K562 (cell line): Measurements from ENCODE around the gene OLIG2. TPM values are rescaled to one million over a fixed set of nuclear protein-coding genes. Genes with fewer than 3 reads are reported as not detected.

Source experiments
- ATAC-seq: fragments of 200-7000 bp; cut with Tn5 transposase; 3 replicates; pipeline ENCODE4 v1.9.1; 2020; ENCODE audit warnings: moderate library complexity
- BruUV-seq: library from RNA; stranded (reverse); fragments of 400-500 nt; replicated peaks from 2 replicates; lab custom pipeline; 2021; lab: Mats Ljungman, UMichigan
- CTCF ChIA-PET: fragments of 300-600 bp; formaldehyde crosslinking; extraction: SDS; loops from one replicate; lab custom pipeline; 2021; ENCODE audit warnings: low intra/inter-chr PET ratio; lab: Yijun Ruan, JAX
- POLR2A ChIA-PET: fragments of 300-600, 350-650 bp; sonication (Branson Sonifier 250); formaldehyde crosslinking; extraction: SDS; loops from one replicate; lab custom pipeline; 2021; ENCODE audit warnings: antibody characterized with exemption, inconsistent platforms; lab: Yijun Ruan, JAX
- DNase-seq, 4 experiments: peaks; one replicate each; pipeline versions ENCODE4 v3.0.0 to v3.0.0-alpha.2; 2011 to 2018; ENCODE audit warnings: low spot score in 3 of 4, mixed read lengths in 3 of 4; ENCODE audit errors: extremely low read depth in 1 of 4
- FAIRE-seq: peaks from 2 replicates; lab custom pipeline; 2011; peaks lifted over from hg19 to GRCh38; lab: Jason Lieb, UNC
- H2AFZ ChIP-seq: 2 replicates; pipeline ENCODE4 v1.6.0; 2011; ENCODE audit warnings: low read depth, low read length, control low read depth, inconsistent platforms
- H3K27ac ChIP-seq: fragments of 200-600 bp; 3 replicates; pipeline ENCODE4 v1.8.0; 2011; ENCODE audit warnings: low read depth, mild to moderate bottlenecking, control low read depth, inconsistent platforms, low read length, moderate library complexity, mixed read lengths; ENCODE audit errors: extremely low read depth
- H3K27me3 ChIP-seq, 2 experiments: fragments of 300-600 bp in 1 of 2; 2 replicates in 1 of 2; 3 replicates in 1 of 2; pipeline versions ENCODE4 v1.6.0 to v1.8.0; 2011; ENCODE audit warnings: inconsistent platforms in 2 of 2, low read length in 2 of 2, mild to moderate bottlenecking in 1 of 2, mixed read lengths in 1 of 2, moderate library complexity in 1 of 2; ENCODE audit not compliant: control insufficient read depth in 2 of 2, insufficient read depth in 2 of 2
- H3K36me3 ChIP-seq: fragments of 300-600 bp; 3 replicates; pipeline ENCODE4 v1.8.0; 2011; ENCODE audit warnings: mild to moderate bottlenecking, low read length, inconsistent platforms; ENCODE audit not compliant: control insufficient read depth, insufficient read depth
- H3K4me1 ChIP-seq, 2 experiments: fragments of 200-600 bp in 1 of 2; replicated peaks in 1 of 2; 2 replicates in 1 of 2; 3 replicates in 1 of 2; pipeline versions ENCODE4 v1.5.1 to v1.8.0; 2011; ENCODE audit warnings: inconsistent platforms in 2 of 2, low read length in 2 of 2, mild to moderate bottlenecking in 1 of 2, mixed read lengths in 1 of 2, moderate library complexity in 1 of 2; ENCODE audit not compliant: control insufficient read depth in 2 of 2, insufficient read depth in 2 of 2
- H3K4me2 ChIP-seq: 2 replicates; pipeline ENCODE4 v1.6.1; 2011; ENCODE audit warnings: low read length, control low read depth, inconsistent platforms, mixed read lengths; ENCODE audit not compliant: insufficient read depth
- H3K4me3 ChIP-seq: fragments of 200-600 bp; sonication (generic), shearing (Covaris generic); 2 replicates; pipeline ENCODE4 v1.5.1; 2016; ENCODE audit warnings: control low read depth, inconsistent platforms
- H3K79me2 ChIP-seq: fragments of 200-600 bp; 3 replicates; pipeline ENCODE4 v1.8.0; 2011; ENCODE audit warnings: low read length, inconsistent platforms; ENCODE audit not compliant: control insufficient read depth, insufficient read depth
- H3K9ac ChIP-seq, 2 experiments: 2 replicates each; pipeline versions ENCODE4 v1.6.0 to v1.6.1; 2011; ENCODE audit warnings: low read depth in 2 of 2, low read length in 2 of 2, control low read depth in 1 of 2, inconsistent platforms in 1 of 2, mild to moderate bottlenecking in 1 of 2, mixed read lengths in 1 of 2; ENCODE audit not compliant: insufficient read depth in 1 of 2
- H3K9me1 ChIP-seq: one replicate; pipeline ENCODE4 v1.6.0; 2011; ENCODE audit warnings: inconsistent platforms, mild to moderate bottlenecking, low read length, moderate library complexity; ENCODE audit not compliant: control insufficient read depth, insufficient read depth
- H3K9me3 ChIP-seq: replicated peaks from 2 replicates; pipeline ENCODE4 v1.5.1; 2011; ENCODE audit warnings: low read depth, low read length, inconsistent platforms; ENCODE audit not compliant: control insufficient read depth, insufficient read depth
- H4K20me1 ChIP-seq: replicated peaks from 2 replicates; pipeline ENCODE4 v1.6.1; 2011; ENCODE audit warnings: low read length, inconsistent platforms, mixed read lengths; ENCODE audit not compliant: control insufficient read depth, insufficient read depth
- E2F4 ChIP-seq: sonication (generic); formaldehyde crosslinking; IDR thresholded peaks from 2 replicates; pipeline ENCODE4 v1.8.0; 2022; ENCODE audit warnings: mild to moderate bottlenecking, low read depth, missing genetic modification reagents
- PHTF2 ChIP-seq: fragments of 250-450 bp; sonication (Bioruptor Pico); IDR thresholded peaks from 2 replicates; pipeline ENCODE4 v1.5.0; 2021; ENCODE audit warnings: mild to moderate bottlenecking
- RHOXF2B ChIP-seq: fragments of 250-450 bp; sonication (Bioruptor Pico); conservative IDR thresholded peaks from 2 replicates; pipeline ENCODE4 v1.5.1; 2021
- SMC3 ChIP-seq: conservative IDR thresholded peaks from 2 replicates; pipeline ENCODE4 v1.6.1; 2011; ENCODE audit warnings: low read depth, low read length, improper control_type of control experiment; ENCODE audit not compliant: insufficient read depth
- ZBTB17 ChIP-seq: fragments of 450-650 bp; formaldehyde crosslinking; IDR thresholded peaks from 2 replicates; pipeline ENCODE4 v1.4.0; 2020; ENCODE audit warnings: mild to moderate bottlenecking
- ZNF121 ChIP-seq: sonication (generic); formaldehyde crosslinking; conservative IDR thresholded peaks from 2 replicates; pipeline ENCODE4 v1.8.0; 2022; ENCODE audit warnings: missing genetic modification reagents
- ZNF146 ChIP-seq: IDR thresholded peaks from one replicate; pipeline ENCODE4 v1.6.1; 2018; ENCODE audit warnings: missing compliant biosample characterization; ENCODE audit not compliant: unreplicated experiment
- ZNF24 ChIP-seq: fragments of 450-650 bp; IDR thresholded peaks from 2 replicates; pipeline ENCODE4 v1.6.1; 2016
- ZNF354B ChIP-seq: fragments of 250-450 bp; sonication (Bioruptor Pico); IDR thresholded peaks from 2 replicates; pipeline ENCODE4 v1.4.0; 2020
- ZNF444 ChIP-seq: fragments of 250-450 bp; sonication (Bioruptor Pico); IDR thresholded peaks from 2 replicates; pipeline ENCODE4 v1.4.0; 2020; ENCODE audit warnings: mild to moderate bottlenecking, moderate library complexity
- ZNF717 ChIP-seq: fragments of 250-450 bp; sonication (Bioruptor Pico); IDR thresholded peaks from 2 replicates; pipeline ENCODE4 v1.5.0; 2021
- WGBS: fragments of 100-300 bp; shearing (Covaris generic); methylation state at CpG from one replicate; pipeline ENCODE4 v1.1.6; 2016; ENCODE audit warnings: low coverage, mixed read lengths; ENCODE audit not compliant: insufficient coverage; ENCODE audit errors: missing lambda C conversion rate; 5-methylcytosine and 5-hydroxymethylcytosine counted together
- in situ Hi-C: fragments of 300-500 bp; cut with MboI; formaldehyde crosslinking; loops from 4 replicates; pipeline ENCODE4 v1.15.0; 2018; ENCODE audit warnings: inconsistent platforms, mixed read lengths
- intact Hi-C: fragments of 100-400 bp; cut with micrococcal nuclease; formaldehyde crosslinking; loops from 2 replicates; pipeline ENCODE4 v1.14.2; 2022
- polyA plus RNA-seq, 8 experiments: library from polyadenylated mRNA; depleted of rRNA in 4 of 8; stranded (reverse) in 5 of 8; unstranded in 3 of 8; fragments of >200 nt; fragmentation: Nextera tagmentation in 2 of 8; fragmentation: Illumina TruSeq in 1 of 8; extraction: Ambion mirVana in 2 of 8; extraction: Trizol in 1 of 8; gene quantifications; 2 replicates each; pipeline versions ENCODE4 v1.2.1 to v1.2.3, GENCODE V29; 2011 to 2014; ENCODE audit warnings: inconsistent platforms in 1 of 8, missing spikeins in 1 of 8
- total RNA-seq, 7 experiments: library from RNA; depleted of rRNA in 6 of 7; stranded (reverse); fragments of >200 nt in 6 of 7; fragmentation: Illumina TruSeq in 2 of 7; extraction: Trizol in 2 of 7; gene quantifications; 2 replicates each; pipeline versions ENCODE4 v1.2.1 to v1.2.3, GENCODE V29; 2011 to 2021; ENCODE audit warnings: low replicate concordance in 1 of 7
- TF ChIP-seq, protein P1 (sequence below): fragments of 250-450 bp; sonication (Bioruptor Pico); IDR thresholded peaks from 2 replicates; pipeline ENCODE4 v1.4.0; 2020; ENCODE audit warnings: mild to moderate bottlenecking, moderate library complexity

The OLIG2 gene
- total and polyA plus RNA-seq, 9 of the 15 experiments (the other 6 are each of a cell fraction or from before 2014, with no cell fraction given) = not detected

DNA sequence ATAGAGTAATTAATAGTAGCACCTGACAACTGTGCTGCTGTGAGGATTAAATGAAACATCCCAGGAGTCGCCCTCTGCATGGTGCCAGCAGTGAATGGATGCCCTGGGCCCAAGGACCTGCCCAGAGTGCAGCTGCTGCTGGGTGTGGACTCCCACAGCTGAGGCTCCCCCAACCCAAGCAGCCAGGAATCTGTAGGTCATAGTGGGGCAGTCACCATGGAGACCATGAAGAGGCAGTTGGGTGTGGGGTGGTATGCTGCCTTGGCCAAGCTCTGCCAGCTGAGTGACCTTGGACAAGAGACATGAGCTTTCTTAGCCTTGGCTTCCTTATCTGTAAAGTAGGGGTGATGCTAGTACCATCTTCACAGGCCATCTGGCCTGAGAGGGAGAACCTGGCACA lies 9.4 kb downstream of the OLIG2 start:
- H3K36me3 ChIP-seq = no peaks in the 10 kb centered on the region
- H3K4me1 ChIP-seq = peaks cover 0 to 6% of the 10 kb centered on the region in 2 experiments; a peak in 1 of 5 replicates
- ChIA-PET CTCF (no interaction called here), POLR2A (no interaction called here)
- H3K9me1 ChIP-seq = no peaks in the 10 kb centered on the region
- H3K9me3 ChIP-seq = no peaks in the 10 kb centered on the region
- no peak overlapping the region for H3K4me3 ChIP-seq
- WGBS = 0% methylated on average over 1 of the region's 1 CpG
- no peak for FAIRE-seq
- H4K20me1 ChIP-seq = peaks cover under 1% of the 10 kb centered on the region; the same call in 1 of the 2 replicates
- H3K9ac ChIP-seq = no peak overlapping the region
- H3K27ac ChIP-seq = no peak overlapping the region
- no peak for TF ChIP-seq PHTF2 (CRISPR knock-in tag)
- no peak for TF ChIP-seq ZNF444 (CRISPR knock-in tag)
- no peak for TF ChIP-seq ZNF24
- TF ChIP-seq ZNF146 (CRISPR knock-in tag) = no peak
- TF ChIP-seq, protein P1, sequence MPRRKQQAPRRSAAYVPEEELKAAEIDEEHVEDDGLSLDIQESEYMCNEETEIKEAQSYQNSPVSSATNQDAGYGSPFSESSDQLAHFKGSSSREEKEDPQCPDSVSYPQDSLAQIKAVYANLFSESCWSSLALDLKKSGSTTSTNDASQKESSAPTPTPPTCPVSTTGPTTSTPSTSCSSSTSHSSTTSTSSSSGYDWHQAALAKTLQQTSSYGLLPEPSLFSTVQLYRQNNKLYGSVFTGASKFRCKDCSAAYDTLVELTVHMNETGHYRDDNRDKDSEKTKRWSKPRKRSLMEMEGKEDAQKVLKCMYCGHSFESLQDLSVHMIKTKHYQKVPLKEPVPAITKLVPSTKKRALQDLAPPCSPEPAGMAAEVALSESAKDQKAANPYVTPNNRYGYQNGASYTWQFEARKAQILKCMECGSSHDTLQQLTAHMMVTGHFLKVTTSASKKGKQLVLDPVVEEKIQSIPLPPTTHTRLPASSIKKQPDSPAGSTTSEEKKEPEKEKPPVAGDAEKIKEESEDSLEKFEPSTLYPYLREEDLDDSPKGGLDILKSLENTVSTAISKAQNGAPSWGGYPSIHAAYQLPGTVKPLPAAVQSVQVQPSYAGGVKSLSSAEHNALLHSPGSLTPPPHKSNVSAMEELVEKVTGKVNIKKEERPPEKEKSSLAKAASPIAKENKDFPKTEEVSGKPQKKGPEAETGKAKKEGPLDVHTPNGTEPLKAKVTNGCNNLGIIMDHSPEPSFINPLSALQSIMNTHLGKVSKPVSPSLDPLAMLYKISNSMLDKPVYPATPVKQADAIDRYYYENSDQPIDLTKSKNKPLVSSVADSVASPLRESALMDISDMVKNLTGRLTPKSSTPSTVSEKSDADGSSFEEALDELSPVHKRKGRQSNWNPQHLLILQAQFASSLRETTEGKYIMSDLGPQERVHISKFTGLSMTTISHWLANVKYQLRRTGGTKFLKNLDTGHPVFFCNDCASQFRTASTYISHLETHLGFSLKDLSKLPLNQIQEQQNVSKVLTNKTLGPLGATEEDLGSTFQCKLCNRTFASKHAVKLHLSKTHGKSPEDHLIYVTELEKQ (CRISPR knock-in tag) = no peak
- TF ChIP-seq E2F4 (CRISPR knock-in tag) = no peak
- no peak for TF ChIP-seq ZNF354B
- TF ChIP-seq ZNF121 (CRISPR knock-in tag) = no peak
- TF ChIP-seq RHOXF2B (CRISPR knock-in tag) = no peak
- no peak for TF ChIP-seq ZBTB17 (CRISPR knock-in tag)
- TF ChIP-seq SMC3 = no peak
- TF ChIP-seq ZNF717 = no peak
- DNase-seq = no peak
- in situ Hi-C loops (no loop called here), intact Hi-C loops (no loop called here)
- H2AFZ ChIP-seq = no peak overlapping the region
- no TSS peak for BruUV-seq
- no peak for ATAC-seq
- H3K27me3 ChIP-seq = peaks cover 7 to 54% of the 10 kb centered on the region in 2 experiments; a peak in 4 of 5 replicates
- H3K4me2 ChIP-seq = no peak overlapping the region
- H3K79me2 ChIP-seq = no peaks in the 10 kb centered on the region
